Amniotic stem cell (primary cell): Measurements from ENCODE around the gene KIF19.
"Not testable (repeated sequence)": the region's sequence is repeated elsewhere in the genome, so short reads cannot be mapped to it uniquely, and the experiment has no call there.

Source experiments
- DNase-seq: peaks from one replicate; lab custom pipeline; 2025; lab: John Stamatoyannopoulos, UW

Gene KIF19, protein sequence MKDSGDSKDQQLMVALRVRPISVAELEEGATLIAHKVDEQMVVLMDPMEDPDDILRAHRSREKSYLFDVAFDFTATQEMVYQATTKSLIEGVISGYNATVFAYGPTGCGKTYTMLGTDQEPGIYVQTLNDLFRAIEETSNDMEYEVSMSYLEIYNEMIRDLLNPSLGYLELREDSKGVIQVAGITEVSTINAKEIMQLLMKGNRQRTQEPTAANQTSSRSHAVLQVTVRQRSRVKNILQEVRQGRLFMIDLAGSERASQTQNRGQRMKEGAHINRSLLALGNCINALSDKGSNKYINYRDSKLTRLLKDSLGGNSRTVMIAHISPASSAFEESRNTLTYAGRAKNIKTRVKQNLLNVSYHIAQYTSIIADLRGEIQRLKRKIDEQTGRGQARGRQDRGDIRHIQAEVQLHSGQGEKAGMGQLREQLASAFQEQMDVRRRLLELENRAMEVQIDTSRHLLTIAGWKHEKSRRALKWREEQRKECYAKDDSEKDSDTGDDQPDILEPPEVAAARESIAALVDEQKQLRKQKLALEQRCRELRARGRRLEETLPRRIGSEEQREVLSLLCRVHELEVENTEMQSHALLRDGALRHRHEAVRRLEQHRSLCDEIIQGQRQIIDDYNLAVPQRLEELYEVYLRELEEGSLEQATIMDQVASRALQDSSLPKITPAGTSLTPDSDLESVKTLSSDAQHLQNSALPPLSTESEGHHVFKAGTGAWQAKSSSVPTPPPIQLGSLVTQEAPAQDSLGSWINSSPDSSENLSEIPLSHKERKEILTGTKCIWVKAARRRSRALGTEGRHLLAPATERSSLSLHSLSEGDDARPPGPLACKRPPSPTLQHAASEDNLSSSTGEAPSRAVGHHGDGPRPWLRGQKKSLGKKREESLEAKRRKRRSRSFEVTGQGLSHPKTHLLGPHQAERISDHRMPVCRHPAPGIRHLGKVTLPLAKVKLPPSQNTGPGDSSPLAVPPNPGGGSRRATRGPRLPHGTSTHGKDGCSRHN

DNA sequence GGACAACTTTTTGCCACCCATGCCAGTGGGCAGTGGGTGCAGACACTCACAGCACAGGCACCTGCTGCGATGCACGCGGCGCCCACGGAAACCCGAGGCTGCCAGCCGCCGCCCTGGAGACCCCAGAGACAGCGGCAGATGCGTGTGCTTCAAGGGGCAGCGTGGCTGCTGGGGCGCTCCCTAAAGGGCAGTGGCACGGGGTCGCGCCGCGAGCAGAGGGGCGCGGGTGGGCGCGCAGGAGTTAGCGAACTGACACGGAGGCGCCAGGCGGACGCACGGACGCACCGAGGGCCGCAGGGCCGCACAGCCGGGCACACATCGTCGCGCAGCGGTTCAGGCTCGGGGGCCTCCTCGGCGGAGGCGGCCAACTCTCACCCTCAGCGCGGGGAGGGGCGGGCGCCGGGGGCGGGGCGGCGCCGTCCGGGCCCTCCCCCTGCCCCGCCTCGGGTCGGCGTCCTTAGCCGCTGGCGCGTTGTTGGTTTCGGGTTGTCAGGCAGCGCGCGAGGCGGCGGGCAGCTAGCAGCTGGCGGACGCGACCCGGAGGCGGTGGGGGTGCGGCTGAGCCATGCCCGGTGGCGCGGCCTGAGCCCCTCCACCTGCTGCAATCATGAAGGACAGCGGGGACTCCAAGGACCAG is at the start of gene KIF19:
Gene KIF19, plus strand, starts transcription at position 484 of the 637 bp plus-strand sequence. Its CDS starts 124 bp downstream, at position 608.
- no peak for DNase-seq

DNA sequence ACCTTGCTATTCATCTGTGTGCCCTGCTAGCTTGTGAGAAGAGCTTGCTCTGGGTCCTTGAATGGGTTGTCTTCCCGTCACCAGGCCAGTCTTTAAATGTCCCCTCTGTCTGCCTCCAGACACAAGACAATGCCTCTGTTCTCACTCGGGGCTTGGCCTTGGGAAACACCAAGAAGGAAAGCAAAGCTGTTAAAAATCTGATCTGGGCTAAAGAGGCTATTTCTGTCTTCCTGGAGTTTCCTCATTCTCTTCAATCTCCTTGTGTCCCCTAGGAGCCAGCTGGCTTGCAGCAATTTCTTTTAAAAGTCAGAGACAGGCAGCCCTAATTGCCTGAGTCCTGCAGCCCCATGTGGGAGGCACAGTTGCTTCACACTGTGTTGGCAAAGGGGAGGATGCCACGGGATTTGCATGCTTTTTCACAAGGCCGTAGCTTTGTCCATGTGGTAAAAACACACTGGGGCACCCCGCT is 49.5 kb upstream of the KIF19 start:
- no peak for DNase-seq

DNA sequence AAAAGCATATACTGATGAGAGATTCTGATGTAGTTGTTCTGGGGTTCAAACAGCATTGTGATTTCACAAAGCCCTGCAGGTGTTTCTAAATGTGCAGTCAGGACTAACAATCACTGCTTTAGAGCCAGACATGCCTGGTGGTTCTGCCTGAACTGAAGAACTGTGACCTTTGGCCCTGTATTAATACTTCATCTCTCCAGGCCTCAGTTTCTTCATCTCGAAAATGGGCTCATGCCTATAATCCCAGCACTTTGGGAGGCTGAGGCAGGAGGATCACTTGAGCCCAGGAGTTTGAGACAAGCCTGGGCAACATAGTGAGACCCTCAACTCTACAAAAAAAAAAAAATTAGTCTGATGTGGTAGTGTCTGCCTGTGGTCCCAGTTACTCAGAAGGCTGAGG is 48.1 kb upstream of the KIF19 start:
- DNase-seq: no peak

DNA sequence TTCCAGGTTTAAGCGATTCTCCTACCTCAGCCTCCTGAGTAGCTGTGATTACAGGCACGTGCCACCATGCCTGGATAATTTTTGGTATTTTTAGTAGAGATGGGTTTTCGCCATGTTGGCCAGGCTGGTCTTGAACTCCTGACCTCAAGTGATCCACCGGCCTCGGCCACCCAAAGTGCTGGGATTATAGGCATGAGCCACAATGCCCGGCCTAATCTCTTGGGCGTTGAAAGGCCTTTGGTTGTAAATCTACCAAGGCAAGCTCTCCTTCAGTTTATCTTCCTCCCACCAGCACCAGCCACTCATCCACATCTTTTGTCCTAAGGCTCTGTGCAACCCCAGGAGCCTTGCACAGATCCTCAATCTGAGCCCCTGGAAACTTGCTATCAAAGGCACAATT is 46.4 kb upstream of the KIF19 start:
- not testable (repeated sequence) for DNase-seq

DNA sequence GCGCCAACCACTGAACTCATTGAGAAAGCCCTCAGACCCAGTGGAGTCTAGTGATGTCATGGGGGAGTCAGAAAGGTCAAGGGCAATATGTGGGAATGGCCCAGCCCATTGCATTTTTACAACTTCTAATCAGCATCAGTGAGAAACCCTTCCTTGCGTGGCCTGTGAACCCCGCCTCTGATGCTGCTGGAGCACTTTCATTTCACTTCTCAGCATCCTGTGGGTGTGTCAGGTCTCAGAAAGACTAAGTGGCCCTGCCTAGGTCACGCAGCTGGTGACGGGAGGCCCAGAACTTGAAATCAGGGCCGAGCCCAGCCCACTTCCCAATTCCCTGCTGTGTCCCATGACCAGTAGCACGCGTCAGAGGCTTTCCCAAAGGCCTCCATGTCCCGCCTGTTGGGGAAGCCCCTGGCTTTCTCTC is 45.9 kb upstream of the KIF19 start:
- no peak for DNase-seq

DNA sequence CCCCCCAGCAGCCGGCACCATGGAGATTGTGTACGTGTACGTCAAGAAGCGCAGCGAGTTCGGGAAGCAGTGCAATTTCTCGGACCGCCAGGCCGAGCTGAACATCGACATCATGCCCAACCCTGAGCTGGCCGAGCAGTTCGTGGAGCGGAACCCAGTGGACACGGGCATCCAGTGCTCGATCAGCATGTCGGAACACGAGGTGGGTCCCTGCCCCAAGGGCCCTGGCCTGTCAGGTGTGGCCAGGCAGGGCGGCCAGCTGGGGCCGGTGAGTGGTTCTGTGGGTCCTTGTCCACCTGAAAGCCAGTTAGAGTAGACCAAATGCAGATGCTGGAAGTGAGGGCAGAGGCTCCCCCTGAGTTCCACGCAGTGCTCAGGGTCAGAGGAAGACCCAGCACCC is 44.2 kb upstream of the KIF19 start:
- DNase-seq: no peak

DNA sequence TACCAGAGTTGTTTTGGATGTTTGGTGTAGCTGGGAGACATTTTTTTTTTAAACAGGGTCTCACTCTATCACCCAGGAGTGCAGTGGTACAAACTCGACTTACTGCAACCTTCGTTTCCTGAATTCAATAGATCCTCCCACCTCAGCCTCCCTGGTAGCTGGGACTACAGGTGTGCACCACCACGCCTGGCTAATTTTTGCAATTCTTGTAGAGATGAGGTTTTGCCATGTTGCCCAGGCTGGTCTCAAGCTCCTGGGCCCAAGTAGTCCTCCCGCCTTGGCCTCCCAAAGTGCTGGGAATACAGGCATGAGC is 43.8 kb upstream of the KIF19 start:
- not testable (repeated sequence) for DNase-seq

DNA sequence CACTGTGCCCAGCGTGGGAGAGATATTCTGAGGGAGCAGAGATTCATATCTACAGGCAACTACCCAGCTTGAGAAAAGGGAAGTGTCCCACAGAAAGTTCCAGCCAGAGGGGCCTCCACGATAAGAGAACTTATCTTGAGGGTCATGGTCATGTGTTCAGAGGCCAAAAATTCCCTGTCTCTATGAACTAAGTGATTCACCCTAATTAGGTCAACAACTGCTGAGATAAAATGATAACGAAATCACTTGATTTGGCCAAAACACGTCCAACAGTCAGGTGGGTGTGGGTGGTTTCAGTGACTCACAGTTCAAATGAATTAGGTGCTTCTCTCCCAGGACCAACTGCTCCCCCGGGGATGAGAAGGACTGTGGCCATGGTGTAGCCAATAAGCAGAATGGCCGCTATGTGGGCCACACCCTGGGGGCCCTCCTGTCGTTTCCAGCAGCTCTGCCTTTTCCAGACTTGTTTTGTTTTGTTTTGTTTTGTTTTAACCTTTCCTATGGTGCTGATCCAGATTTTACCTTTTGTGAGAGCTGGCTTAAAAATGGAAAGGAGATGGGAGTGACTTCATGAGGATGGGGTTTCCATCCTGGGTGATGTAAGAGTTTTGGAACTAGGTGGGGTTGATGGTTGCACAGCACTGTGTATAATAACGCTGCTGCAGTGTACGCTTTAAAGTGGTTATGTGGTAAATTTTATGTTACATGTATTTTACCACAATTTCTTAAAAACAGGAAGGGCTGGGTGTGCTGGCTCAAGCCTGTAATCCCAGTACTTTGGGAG is 43.2 kb upstream of the KIF19 start:
- DNase-seq: no peak

DNA sequence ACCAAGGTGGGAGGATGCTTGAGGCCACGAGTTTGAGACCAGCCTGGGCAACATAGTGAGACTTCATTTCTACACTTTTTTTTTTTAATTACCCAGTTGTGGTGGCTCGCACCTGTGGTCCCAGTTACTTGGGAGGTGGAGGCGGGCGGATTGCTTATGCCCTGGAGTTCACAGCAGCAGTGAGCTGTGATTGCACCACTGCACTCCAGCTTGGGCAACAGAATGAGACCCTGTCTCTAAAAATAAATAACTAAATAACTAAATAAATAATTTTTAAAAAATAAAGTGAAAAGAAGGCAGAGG is 42.7 kb upstream of the KIF19 start:
- no peak for DNase-seq

DNA sequence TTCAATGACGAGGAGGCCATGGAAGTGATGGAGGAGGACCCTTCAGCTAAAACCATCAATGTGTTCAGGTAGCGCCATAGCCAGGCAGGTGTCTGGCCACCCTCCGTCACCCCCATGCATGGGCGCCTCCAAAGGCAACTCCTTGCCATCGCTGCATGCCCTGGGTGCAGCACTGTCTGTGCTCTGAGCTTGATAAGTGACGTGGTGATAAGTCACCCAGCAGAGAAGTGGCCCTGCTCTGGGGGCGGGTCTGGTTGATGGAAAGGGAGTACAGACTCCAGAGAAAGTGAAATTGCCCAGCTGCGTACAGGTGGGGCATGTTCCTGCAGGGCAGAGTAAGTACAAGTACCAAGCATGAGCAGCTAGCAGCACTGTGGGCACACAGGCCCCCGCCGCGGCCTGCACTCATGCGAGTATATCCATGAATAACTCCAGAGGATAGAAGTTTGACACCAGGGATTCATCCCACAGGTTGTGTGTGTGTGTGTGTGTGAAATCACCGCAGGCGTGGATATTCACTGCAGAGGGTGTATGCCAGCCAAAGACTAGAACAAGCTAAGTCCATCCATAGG is 38.9 kb upstream of the KIF19 start:
- no peak for DNase-seq

DNA sequence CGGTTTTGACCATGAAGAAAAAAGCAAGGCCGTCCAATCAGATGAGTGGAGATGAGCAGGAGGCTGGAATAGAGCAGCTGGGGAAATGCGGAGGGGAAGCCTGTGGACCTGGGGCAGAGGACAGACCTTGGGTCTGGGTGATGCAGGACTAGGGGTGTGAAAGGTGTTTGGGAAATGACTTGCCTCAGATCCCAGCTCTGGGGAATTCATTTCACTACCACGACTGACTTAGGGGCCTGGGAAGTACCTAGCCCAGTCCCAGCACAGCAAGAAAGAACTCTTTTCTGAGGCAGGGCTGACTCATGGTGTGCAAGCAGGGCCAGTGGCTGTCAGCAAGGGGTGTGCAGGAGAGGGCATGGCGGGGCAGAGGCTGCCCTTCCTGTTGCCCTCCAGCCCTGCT is 37.2 kb upstream of the KIF19 start:
- no peak for DNase-seq

DNA sequence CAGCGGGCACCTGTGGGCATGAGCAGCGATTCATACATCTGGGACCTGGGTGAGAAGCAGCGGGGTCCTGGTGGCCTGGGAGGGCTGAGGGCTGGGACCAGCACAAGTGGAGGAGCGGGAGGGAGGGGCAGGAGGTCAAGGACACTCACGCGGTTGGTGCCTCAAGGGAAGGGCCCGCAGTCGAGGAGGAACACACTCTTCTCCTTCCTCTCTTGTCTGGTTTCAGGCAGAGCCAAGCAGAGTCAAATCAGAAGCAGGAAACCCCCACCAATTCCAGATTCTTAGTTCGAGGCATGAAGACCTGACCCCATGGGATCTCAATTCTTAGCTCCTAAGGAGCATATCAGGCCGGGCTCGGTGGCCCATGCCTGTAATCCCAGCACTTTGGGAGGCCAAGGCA is 36.3 kb upstream of the KIF19 start:
- no peak for DNase-seq

DNA sequence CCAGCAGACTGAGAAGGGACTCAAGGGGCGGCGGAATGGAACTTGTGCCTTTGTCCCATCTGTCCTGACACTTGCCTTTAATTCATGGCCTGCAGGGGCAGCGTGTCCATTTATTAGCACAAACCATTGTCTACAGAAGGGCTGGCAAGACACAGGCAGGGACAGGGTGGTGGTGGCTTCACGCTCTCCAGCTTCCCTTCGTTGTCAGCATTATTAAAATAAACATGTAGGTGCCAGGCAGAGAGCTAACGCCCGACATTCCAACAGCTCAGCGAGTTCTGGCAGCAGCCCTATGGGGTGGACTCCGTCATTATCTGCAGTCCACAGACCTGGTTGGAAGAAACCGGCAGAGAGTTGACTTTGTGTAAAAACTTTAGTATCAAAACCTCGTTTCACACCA is 35.7 kb upstream of the KIF19 start:
- no peak for DNase-seq

DNA sequence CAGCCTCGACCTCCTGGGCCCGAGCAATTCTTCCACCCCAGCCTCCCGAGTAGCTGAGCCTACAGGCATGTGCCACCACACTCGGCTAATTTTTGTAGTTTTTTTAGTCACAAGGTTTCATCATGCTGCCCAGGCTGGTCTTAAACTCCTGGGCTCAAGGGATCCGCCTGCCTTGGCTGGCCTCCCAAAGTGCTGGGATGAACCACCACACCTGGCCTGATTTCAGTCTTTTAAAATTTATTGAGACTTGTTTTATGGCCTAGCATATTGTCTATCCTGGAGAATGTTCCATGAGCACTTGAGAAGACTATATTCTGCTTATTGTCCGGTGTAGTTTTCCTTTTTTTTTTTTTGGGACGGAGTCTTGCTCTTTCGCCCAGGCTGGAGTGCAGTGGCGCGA is 33.5 kb upstream of the KIF19 start:
- no peak for DNase-seq

DNA sequence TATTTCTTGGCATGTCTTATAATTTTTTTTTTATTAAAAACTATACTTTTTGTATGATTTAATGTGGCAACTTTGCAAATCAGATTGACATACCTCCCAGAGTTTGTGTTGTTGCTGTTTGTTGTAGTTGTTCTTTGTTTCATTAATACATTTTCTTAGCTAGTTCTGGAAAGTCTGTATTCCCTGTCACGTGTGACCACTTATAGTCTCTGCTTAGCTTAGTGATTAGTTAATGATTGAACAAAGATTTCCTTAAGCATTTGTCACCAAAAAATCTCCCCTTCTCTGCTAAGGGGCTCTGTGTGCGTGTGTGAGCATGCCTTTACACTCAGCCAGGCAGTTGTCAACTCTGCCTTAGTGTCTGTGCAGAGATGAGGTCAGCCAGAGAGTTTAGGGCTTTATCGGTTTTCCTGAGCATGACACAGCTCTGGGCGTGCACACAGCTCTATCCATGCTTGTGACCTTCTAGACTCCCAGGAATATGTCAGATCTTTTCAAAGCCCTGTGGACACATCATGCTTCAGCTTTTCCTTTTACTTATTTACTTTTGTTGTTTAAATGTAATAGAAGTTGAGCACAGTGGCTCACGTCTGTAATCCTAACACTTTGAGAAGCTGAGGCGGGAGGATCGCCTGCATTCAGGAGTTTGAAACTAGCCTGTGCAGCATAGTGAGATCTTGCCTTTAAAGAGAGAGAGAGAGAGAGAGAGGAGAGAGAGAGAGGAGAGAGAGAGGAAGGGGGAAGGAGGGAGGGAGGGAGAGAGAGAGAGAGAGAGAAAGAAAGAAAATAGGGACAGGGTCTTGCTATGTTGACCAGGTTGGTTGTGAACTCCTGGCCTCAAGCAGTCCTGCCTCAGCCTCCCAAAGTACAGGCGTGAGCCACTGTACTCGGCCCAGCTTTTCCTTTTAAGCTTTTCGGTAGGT is 30.1 kb upstream of the KIF19 start:
- DNase-seq: no peak

DNA sequence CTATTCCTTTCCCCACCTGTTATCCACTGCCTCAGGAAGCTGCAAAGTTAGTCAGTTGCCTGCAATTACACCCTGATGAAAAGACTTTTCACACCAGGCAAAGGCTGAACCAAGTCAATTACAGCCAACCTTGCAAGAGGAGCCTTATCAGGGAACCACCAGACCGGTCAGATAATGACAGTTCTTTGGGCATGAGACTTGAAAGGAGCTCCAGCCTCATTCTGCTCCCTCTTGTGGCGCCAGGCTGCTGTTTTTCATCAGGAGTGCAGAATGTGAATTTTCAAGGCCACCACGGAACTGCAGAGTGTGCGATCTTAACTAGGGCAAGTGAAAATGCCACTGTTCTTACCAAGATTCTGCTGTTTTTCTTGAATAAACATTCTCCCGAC is 29.5 kb upstream of the KIF19 start:
- DNase-seq: no peak

DNA sequence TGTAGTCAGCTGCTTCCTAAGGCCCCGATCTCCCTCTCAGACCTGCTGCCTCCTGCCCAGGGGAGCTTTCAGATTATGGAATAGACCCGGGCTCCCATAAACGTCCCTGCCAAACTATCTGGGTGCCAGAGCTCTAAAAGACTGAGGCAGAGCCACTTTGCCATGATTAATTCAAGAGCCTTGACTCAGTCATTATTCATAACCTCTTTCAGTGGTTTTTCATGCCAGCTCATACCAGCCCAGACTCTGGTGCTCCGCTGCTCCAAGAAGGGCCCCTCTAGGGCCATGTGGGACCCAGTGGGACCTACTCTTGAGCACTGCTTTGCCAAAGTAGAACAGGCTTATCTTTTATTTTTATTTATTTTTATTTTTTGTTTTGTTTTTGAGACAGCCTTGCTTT is 28.1 kb upstream of the KIF19 start:
- DNase-seq: no peak

DNA sequence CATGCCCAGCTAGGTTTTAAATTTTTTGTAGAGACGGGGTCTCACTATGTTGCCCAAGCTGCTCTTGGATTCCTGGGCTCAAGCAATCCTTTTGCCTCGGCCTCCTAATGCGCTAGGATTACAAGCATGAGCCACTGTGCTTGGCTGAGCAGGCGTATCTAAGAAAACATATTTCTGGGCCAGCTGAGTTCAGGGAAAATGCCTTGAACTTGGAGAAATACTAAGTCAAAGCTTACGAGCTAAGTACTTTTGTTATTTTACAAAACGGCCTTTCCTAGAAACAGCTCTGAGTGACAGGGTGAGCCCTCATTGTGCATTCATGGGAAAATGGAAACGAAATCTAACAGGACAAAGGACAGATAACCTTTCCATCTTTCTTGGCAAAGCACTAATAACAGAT is 27.2 kb upstream of the KIF19 start:
- DNase-seq: no peak

DNA sequence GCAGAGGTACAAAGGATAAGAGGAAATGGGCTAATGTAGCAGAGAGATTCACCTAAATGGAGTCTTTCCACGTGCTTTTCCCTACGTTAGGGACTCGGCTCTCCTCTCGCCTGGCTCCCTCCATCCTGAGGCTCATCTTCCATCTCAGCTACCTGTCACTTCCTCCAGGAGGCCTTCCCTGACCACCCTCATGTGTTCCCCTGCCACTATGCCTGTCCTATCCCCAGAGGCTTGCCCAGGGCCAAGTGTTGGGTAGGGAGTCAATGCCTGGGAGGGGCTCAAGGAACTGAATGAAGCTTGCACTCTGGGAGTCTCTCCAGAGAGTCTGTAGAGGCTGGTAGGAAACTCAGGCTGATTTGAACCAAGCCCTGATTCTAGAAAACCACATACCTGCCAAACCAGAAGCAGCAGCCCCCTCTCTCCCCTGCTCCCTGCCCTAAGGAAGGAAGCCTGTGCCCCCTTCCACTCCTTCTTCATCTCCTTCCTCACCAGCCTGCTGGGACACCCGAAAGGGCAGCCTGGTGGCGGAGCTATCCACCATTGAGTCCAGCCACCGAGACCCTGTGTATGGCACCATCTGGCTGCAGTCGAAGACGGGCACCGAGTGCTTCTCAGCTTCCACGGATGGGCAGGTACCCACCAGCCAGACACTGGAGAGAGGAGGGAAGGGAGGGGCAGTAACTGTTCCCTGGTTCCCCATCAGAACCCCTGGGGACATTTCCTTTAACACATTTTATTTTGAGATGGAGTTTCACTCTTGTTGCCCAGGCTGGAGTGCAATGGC is 26.6 kb upstream of the KIF19 start:
- DNase-seq: no peak

DNA sequence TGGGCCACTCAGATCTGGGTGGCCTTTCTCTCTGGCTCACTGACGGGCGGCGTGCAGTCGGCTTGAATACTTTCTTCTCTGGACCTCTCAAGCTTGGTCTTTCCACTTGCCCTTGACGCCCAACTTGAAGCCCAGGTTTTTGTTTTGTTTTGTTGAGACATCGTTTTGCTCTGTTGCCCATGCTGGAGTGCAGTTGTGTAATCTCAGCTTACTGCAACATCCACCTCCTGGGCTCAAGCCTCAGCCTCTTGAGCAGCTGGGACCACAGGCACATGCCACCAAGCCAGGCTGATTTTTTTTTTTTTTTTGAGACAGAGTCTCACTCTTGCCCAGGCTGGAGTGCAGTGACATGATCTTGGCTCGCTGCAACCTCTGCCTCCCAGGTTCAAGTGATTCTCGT is 22.7 kb upstream of the KIF19 start:
- no peak for DNase-seq
